GM12873 (cell line): Measurements from ENCODE around the gene DPP6.

Source experiments
- CTCF ChIP-seq: IDR thresholded peaks from 2 replicates; pipeline ENCODE4 v1.5.1; 2012; ENCODE audit warnings: low read depth, mild to moderate bottlenecking, moderate library complexity, low read length, control low read depth; ENCODE audit not compliant: insufficient read depth; ENCODE audit errors: missing control alignments

DPP6 gene

GRCh38 chr7:154876516-154876915 lies 824.3 kb downstream of the DPP6 start:
- no peak for TF ChIP-seq CTCF

- TF ChIP-seq CTCF = no peak
Observed at GRCh38 chr7:154877031-154877430, 824.8 kb downstream of the DPP6 start.

- TF ChIP-seq CTCF = no peak
Observed at GRCh38 chr7:154879629-154880028, 827.4 kb downstream of the DPP6 start.

GRCh38 chr7:154880513-154880912 lies 828.3 kb downstream of the DPP6 start:
- no peak for TF ChIP-seq CTCF

GRCh38 chr7:154881026-154881425 lies 828.8 kb downstream of the DPP6 start:
- no peak for TF ChIP-seq CTCF

GRCh38 chr7:154881526-154881925 lies 829.3 kb downstream of the DPP6 start:
- no peak for TF ChIP-seq CTCF

- no peak for TF ChIP-seq CTCF
Observed at GRCh38 chr7:154882931-154883474, 830.8 kb downstream of the DPP6 start.
